ENCODE results near the gene UCP3.

Gene UCP3

GRCh38 chr11:74018331-74019005 lies 9.6 kb upstream of the UCP3 start:
- no peak for DNase-seq (ENCODE audit: low read depth in 3 of 3)

- no peak for DNase-seq (ENCODE audit: low read depth in 3 of 3)
Measured at GRCh38 chr11:74017631-74018030, 8.7 kb upstream of the UCP3 start.

- DNase-seq (ENCODE audit: low read depth in 3 of 3): no peak
Measured at GRCh38 chr11:74015919-74016684, 7.2 kb upstream of the UCP3 start.

- no peak for DNase-seq (ENCODE audit: low read depth in 3 of 3)
Measured at GRCh38 chr11:74014880-74015279, 6.0 kb upstream of the UCP3 start.

GRCh38 chr11:74013141-74013540 lies 4.3 kb upstream of the UCP3 start:
- DNase-seq (ENCODE audit: low read depth in 3 of 3): no peak

- no peak for DNase-seq (ENCODE audit: low read depth in 3 of 3)
Measured at GRCh38 chr11:74012074-74012809, 3.4 kb upstream of the UCP3 start.

- peak; percentile 13 to 58 (median 34) for DNase-seq (ENCODE audit: low read depth in 3 of 3)
Measured at GRCh38 chr11:74011360-74012073, 2.6 kb upstream of the UCP3 start.

GRCh38 chr11:74010306-74011300 lies 1.7 kb upstream of the UCP3 start:
- no peak for DNase-seq (ENCODE audit: low read depth in 3 of 3)

- no peak for DNase-seq (ENCODE audit: low read depth in 3 of 3)
Measured at GRCh38 chr11:74009675-74010305, 905 bp upstream of the UCP3 start.

- DNase-seq (ENCODE audit: low read depth in 3 of 3): no peak
Measured at GRCh38 chr11:74009230-74009547, 304 bp upstream of the UCP3 start.

GRCh38 chr11:74007691-74008372 lies 1.1 kb downstream of the UCP3 start:
- DNase-seq (ENCODE audit: low read depth in 3 of 3): no peak

GRCh38 chr11:74006743-74007304 lies 2.1 kb downstream of the UCP3 start:
- DNase-seq (ENCODE audit: low read depth in 3 of 3): no peak

- no peak for DNase-seq (ENCODE audit: low read depth in 3 of 3)
Measured at GRCh38 chr11:74005721-74006517, 3.0 kb downstream of the UCP3 start.

- peak; percentile 51 to 77 (median 57) for DNase-seq (ENCODE audit: low read depth in 3 of 3)
Measured at GRCh38 chr11:74004759-74005615, 3.9 kb downstream of the UCP3 start.

GRCh38 chr11:74004046-74004695 lies 4.7 kb downstream of the UCP3 start:
- DNase-seq (ENCODE audit: low read depth in 3 of 3): no peak

- no peak for DNase-seq (ENCODE audit: low read depth in 3 of 3)
Measured at GRCh38 chr11:74002832-74003231, 6.1 kb downstream of the UCP3 start.

- DNase-seq (ENCODE audit: low read depth in 3 of 3): no peak
Measured at GRCh38 chr11:74001822-74002286, 7.0 kb downstream of the UCP3 start.
